Urinary bladder (tissue), 4 donors: ENCODE data around the gene SOX12. TPM values are rescaled to one million over a fixed set of nuclear protein-coding genes. Genes with fewer than 3 reads are reported as not detected.
"Not testable (repeated sequence)": the region's sequence is repeated elsewhere in the genome, so short reads cannot be mapped to it uniquely, and the experiment has no call there.

Experiments used
- DNase-seq: peaks from one replicate; pipeline ENCODE4 v3.0.0-alpha.2; 2015; ENCODE audit errors: extremely low spot score
- H3K27ac ChIP-seq: one replicate; pipeline ENCODE4 v1.5.1; 2013; ENCODE audit warnings: low read depth, mild to moderate bottlenecking, moderate library complexity
- H3K36me3 ChIP-seq: one replicate; pipeline ENCODE4 v1.6.1; 2013; ENCODE audit warnings: mild to moderate bottlenecking, moderate library complexity; ENCODE audit not compliant: insufficient read depth
- H3K4me1 ChIP-seq: one replicate; pipeline ENCODE4 v1.6.1; 2013; ENCODE audit warnings: mild to moderate bottlenecking, moderate library complexity; ENCODE audit not compliant: insufficient read depth
- H3K4me3 ChIP-seq: one replicate; pipeline ENCODE4 v1.5.1; 2013; ENCODE audit warnings: low read depth, low read length
- whole genome bisulfite sequencing: extraction: QIAGEN DNeasy Blood & Tissue Kit; methylation state at CpG from one replicate; pipeline ENCODE4 v1.1.7; 2013; 5-methylcytosine and 5-hydroxymethylcytosine counted together
- polyA plus RNA-seq: library from polyadenylated mRNA; stranded (reverse); fragments of 200-250 nt; gene quantifications from one replicate; pipeline ENCODE4 v1.2.3, GENCODE V29; 2013
- total RNA-seq: library from RNA; depleted of rRNA; stranded (reverse); fragments of >200 nt; gene quantifications from one replicate; pipeline ENCODE4 v1.2.3, GENCODE V29; 2014
- donor health status: healthy with polysubstance abuse.
- donor health status: healthy.

SOX12 gene
- total and polyA plus RNA-seq, 2 donors, result 3.4 to 11.1 TPM

GRCh38 chr20:353166-353565, 27.8 kb downstream of the SOX12 start:
- H3K4me1 ChIP-seq, result peaks cover 1% of the 10 kb centered on the region
- H3K36me3 ChIP-seq, result no peaks in the 10 kb centered on the region
- DNase-seq, result no peak
- no peak overlapping the region for H3K4me3 ChIP-seq
- WGBS, result 87% methylated on average over 13 of the region's 13 CpGs
- H3K27ac ChIP-seq, result no peak overlapping the region

- H3K27ac ChIP-seq, result no peak overlapping the region
- WGBS, result 18% methylated on average over 14 of the region's 14 CpGs
- no peaks in the 10 kb centered on the region for H3K36me3 ChIP-seq
- no peaks in the 10 kb centered on the region for H3K4me1 ChIP-seq
- no peak overlapping the region for H3K4me3 ChIP-seq
- DNase-seq, result no peak
These were observed 29.1 kb downstream of the SOX12 start for GRCh38 chr20:354298-354977.

GRCh38 chr20:356154-356553, 30.8 kb downstream of the SOX12 start:
- H3K4me1 ChIP-seq, H3K36me3 ChIP-seq, DNase-seq, H3K27ac ChIP-seq, H3K4me3 ChIP-seq: not testable (repeated sequence)
- 82% methylated on average over 2 of the region's 2 CpGs for WGBS

GRCh38 chr20:356745-357144, 31.4 kb downstream of the SOX12 start:
- no peaks in the 10 kb centered on the region for H3K4me1 ChIP-seq
- no peak overlapping the region for H3K27ac ChIP-seq
- DNase-seq, result no peak
- H3K4me3 ChIP-seq, result no peak overlapping the region
- no peaks in the 10 kb centered on the region for H3K36me3 ChIP-seq
- WGBS, result 89% methylated on average over 10 of the region's 10 CpGs

- 85% methylated on average over 4 of the region's 4 CpGs for WGBS
- DNase-seq, result no peak
- H3K4me1 ChIP-seq, result no peaks in the 10 kb centered on the region
- no peak overlapping the region for H3K27ac ChIP-seq
- no peak overlapping the region for H3K4me3 ChIP-seq
- no peaks in the 10 kb centered on the region for H3K36me3 ChIP-seq
These were observed 33.7 kb downstream of the SOX12 start for GRCh38 chr20:358891-359555.

- no peak for DNase-seq
- H3K4me1 ChIP-seq, result no peaks in the 10 kb centered on the region
- H3K27ac ChIP-seq, result no peak overlapping the region
- H3K36me3 ChIP-seq, result no peaks in the 10 kb centered on the region
- H3K4me3 ChIP-seq, result no peak overlapping the region
- WGBS, result 89% methylated on average over 8 of the region's 8 CpGs
These were observed 36.2 kb downstream of the SOX12 start for GRCh38 chr20:361561-361960.

GRCh38 chr20:362271-363254, 37.2 kb downstream of the SOX12 start:
- WGBS, result 67% methylated on average over 13 of the region's 13 CpGs
- H3K36me3 ChIP-seq, result no peaks in the 10 kb centered on the region
- DNase-seq, result peak; percentile 69
- H3K4me1 ChIP-seq, result no peaks in the 10 kb centered on the region
- H3K4me3 ChIP-seq, result no peak overlapping the region
- no peak overlapping the region for H3K27ac ChIP-seq

- 82% methylated on average over 13 of the region's 13 CpGs for WGBS
- no peaks in the 10 kb centered on the region for H3K36me3 ChIP-seq
- DNase-seq, result no peak
- H3K4me1 ChIP-seq, result no peaks in the 10 kb centered on the region
- no peak overlapping the region for H3K4me3 ChIP-seq
- no peak overlapping the region for H3K27ac ChIP-seq
These were observed 38.1 kb downstream of the SOX12 start for GRCh38 chr20:363319-364078.

- Histone ChIP-seq H3K36me3 (no peaks in the 10 kb centered on the region), H3K4me1 (no peaks in the 10 kb centered on the region), H3K4me3 (no peak overlapping the region), H3K27ac (no peak overlapping the region)
- WGBS, result 81% methylated on average over 9 of the region's 9 CpGs
- no peak for DNase-seq
These were observed 39.8 kb downstream of the SOX12 start for GRCh38 chr20:364905-365794.

- no peak overlapping the region for H3K27ac ChIP-seq
- H3K36me3 ChIP-seq, result no peaks in the 10 kb centered on the region
- H3K4me1 ChIP-seq, result no peaks in the 10 kb centered on the region
- no peak overlapping the region for H3K4me3 ChIP-seq
- 69% methylated on average over 7 of the region's 7 CpGs for WGBS
- no peak for DNase-seq
These were observed 40.8 kb downstream of the SOX12 start for GRCh38 chr20:366041-366718.

GRCh38 chr20:366719-367485, 41.5 kb downstream of the SOX12 start:
- 76% methylated on average over 13 of the region's 13 CpGs for WGBS
- no peak for DNase-seq
- no peaks in the 10 kb centered on the region for H3K36me3 ChIP-seq
- H3K4me1 ChIP-seq, result no peaks in the 10 kb centered on the region
- H3K27ac ChIP-seq, result no peak overlapping the region
- H3K4me3 ChIP-seq, result no peak overlapping the region
